ENCODE measurements around the gene EYS. TPM values are rescaled to one million over a fixed set of nuclear protein-coding genes. Genes with fewer than 3 reads are reported as not detected.
"Not testable (repeated sequence)": the region's sequence is repeated elsewhere in the genome, so short reads cannot be mapped to it uniquely, and the experiment has no call there.

EYS gene
- total RNA-seq, 5 donors from 2014 or later (not counting 1 experiment from before 2014, with no cell fraction given), result not detected

DNA sequence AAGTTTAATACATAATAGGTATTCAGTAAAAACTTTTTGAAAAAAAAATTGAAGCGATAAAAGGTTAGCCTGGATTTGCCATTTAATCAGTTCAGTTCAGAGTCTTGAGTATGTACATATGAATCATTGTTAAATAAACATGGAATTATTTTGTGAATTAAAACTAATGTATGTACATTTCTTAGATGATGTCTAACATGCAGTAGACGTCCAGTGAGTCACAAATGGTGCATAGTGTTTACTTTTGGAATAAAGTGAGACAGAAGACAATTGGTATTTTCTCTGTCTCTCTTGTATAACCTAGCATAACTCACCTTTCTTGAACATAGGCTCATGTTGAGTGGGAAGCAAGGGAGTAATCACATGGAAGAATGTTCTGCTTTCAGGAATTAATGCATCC lies 83.5 kb downstream of the EYS start:
- no peak for DNase-seq
- H3K27ac ChIP-seq (ENCODE audit: low read length), result no peak overlapping the region
- Mint-ChIP-seq H3K4me3 (no peak overlapping the region), H3K4me1 (no peaks in the 10 kb centered on the region), H3K9me3 (peaks cover 7 to 21% (median 13%) of the 10 kb centered on the region in 3 donors), H3K27ac (no peak overlapping the region), H3K27me3 (no peaks in the 10 kb centered on the region), H3K36me3 (no peaks in the 10 kb centered on the region)
- CTCF ChIA-PET, result no interaction called here
- no peak for ATAC-seq (replicated peaks in 1 of 4)
- POLR2A ChIA-PET, result no interaction called here
- WGBS (ENCODE audit: insufficient coverage), result no CpG with 5 or more reads among the region's 2 CpGs
- no peaks in the 10 kb centered on the region for H3K9me3 ChIP-seq
- H3K4me3 ChIP-seq (ENCODE audit: control insufficient read depth in 1 of 2, extremely low read depth in 1 of 2, low read length in 1 of 2), result no peak overlapping the region
- H3K36me3 ChIP-seq (ENCODE audit: control insufficient read depth in 2 of 2, extremely low read depth in 1 of 2, insufficient read depth in 1 of 2, low read length in 1 of 2), result no peaks in the 10 kb centered on the region
- no peaks in the 10 kb centered on the region for H3K4me1 ChIP-seq (ENCODE audit: control insufficient read depth in 1 of 2, extremely low read depth in 1 of 2, insufficient read depth in 2 of 2, low read length in 2 of 2)
- no peaks in the 10 kb centered on the region for H3K27me3 ChIP-seq (replicated peaks in 1 of 2; ENCODE audit: control insufficient read depth in 2 of 2, extremely low read depth in 1 of 2, insufficient read depth in 2 of 2, low read length in 1 of 2)

DNA sequence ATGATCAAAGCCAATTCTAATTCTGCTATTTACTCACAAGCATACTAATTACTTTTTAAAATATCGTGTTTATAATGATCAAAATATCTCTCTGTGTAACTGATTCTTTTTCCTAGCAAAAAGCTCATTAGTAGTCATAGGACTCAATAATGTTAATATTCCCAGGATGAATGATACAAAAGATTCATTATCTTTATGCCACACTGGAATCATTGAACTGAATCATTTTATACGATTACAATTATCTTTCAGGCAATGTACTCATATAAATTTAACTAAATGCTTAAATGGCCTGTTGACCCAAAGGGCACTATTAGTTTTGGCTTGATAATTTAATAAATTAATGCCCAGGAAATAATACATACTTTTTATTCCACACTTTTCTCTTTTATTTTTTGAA lies 96.3 kb downstream of the EYS start:
- H3K27ac ChIP-seq (ENCODE audit: low read length), result no peak overlapping the region
- CTCF ChIA-PET, result no interaction called here

DNA sequence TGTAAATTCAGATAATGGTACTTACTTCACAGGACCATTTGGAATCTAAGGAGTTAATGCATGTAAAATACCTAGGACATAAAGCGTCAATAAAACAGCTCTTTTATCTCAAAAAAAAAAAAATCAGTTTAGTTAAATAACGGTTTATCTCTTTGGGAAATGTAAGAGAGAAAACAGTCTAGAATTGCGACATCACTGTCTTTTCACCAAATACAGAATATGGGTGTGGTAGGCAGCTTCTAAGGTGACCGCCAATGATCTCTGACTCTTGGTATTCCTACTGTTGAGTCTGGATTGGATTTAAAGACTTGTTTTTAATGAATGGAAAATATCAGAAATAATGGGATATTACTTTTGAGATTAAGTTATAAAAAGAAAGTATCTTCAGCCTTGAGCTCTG lies 111.5 kb downstream of the EYS start:
- Histone ChIP-seq H3K27me3 (replicated peaks in 1 of 2; ENCODE audit: control insufficient read depth in 2 of 2, extremely low read depth in 1 of 2, insufficient read depth in 2 of 2, low read length in 1 of 2) (no peaks in the 10 kb centered on the region), H3K4me3 (ENCODE audit: control insufficient read depth in 1 of 2, extremely low read depth in 1 of 2, low read length in 1 of 2) (no peak overlapping the region), H3K27ac (ENCODE audit: low read length) (no peak overlapping the region), H3K4me1 (ENCODE audit: control insufficient read depth in 1 of 2, extremely low read depth in 1 of 2, insufficient read depth in 2 of 2, low read length in 2 of 2) (no peaks in the 10 kb centered on the region), H3K36me3 (ENCODE audit: control insufficient read depth in 2 of 2, extremely low read depth in 1 of 2, insufficient read depth in 1 of 2, low read length in 1 of 2) (no peaks in the 10 kb centered on the region), H3K9me3 (no peaks in the 10 kb centered on the region)
- H3K36me3 Mint-ChIP-seq, result no peaks in the 10 kb centered on the region
- H3K9me3 Mint-ChIP-seq, result peaks cover 3 to 33% (median 5%) of the 10 kb centered on the region in 3 donors
- no peaks in the 10 kb centered on the region for H3K4me1 Mint-ChIP-seq
- ChIA-PET POLR2A (no interaction called here), CTCF (no interaction called here)
- no CpG with 5 or more reads among the region's 4 CpGs for WGBS (ENCODE audit: insufficient coverage)
- no peak overlapping the region for H3K27ac Mint-ChIP-seq
- H3K4me3 Mint-ChIP-seq, result no peak overlapping the region
- ATAC-seq (replicated peaks in 1 of 4) (no peak), DNase-seq (no peak)
- H3K27me3 Mint-ChIP-seq, result no peaks in the 10 kb centered on the region

More for the DNA sequence above, 96.3 kb downstream of the EYS start:
- Mint-ChIP-seq H3K9me3 (no peaks in the 10 kb centered on the region), H3K36me3 (no peaks in the 10 kb centered on the region), H3K27ac (no peak overlapping the region), H3K27me3 (no peaks in the 10 kb centered on the region), H3K4me1 (no peaks in the 10 kb centered on the region), H3K4me3 (no peak overlapping the region)
- no peaks in the 10 kb centered on the region for H3K27me3 ChIP-seq (replicated peaks in 1 of 2; ENCODE audit: control insufficient read depth in 2 of 2, extremely low read depth in 1 of 2, insufficient read depth in 2 of 2, low read length in 1 of 2)
- DNase-seq (no peak), ATAC-seq (replicated peaks in 1 of 4) (no peak)
- no peak overlapping the region for H3K4me3 ChIP-seq (ENCODE audit: control insufficient read depth in 1 of 2, extremely low read depth in 1 of 2, low read length in 1 of 2)
- H3K4me1 ChIP-seq (ENCODE audit: control insufficient read depth in 1 of 2, extremely low read depth in 1 of 2, insufficient read depth in 2 of 2, low read length in 2 of 2), result no peaks in the 10 kb centered on the region
- POLR2A ChIA-PET, result no interaction called here
- WGBS (ENCODE audit: insufficient coverage), result no CpG with 5 or more reads among the region's 2 CpGs
- H3K9me3 ChIP-seq, result no peaks in the 10 kb centered on the region
- H3K36me3 ChIP-seq (ENCODE audit: control insufficient read depth in 2 of 2, extremely low read depth in 1 of 2, insufficient read depth in 1 of 2, low read length in 1 of 2), result no peaks in the 10 kb centered on the region

GRCh38 chr6:65570340-65570739 lies 136.7 kb downstream of the EYS start:
- WGBS (ENCODE audit: insufficient coverage), result no CpG with 5 or more reads among the region's 1 CpG
- Histone ChIP-seq H3K36me3 (ENCODE audit: control insufficient read depth in 2 of 2, extremely low read depth in 1 of 2, insufficient read depth in 1 of 2, low read length in 1 of 2) (no peaks in the 10 kb centered on the region), H3K4me1 (ENCODE audit: control insufficient read depth in 1 of 2, extremely low read depth in 1 of 2, insufficient read depth in 2 of 2, low read length in 2 of 2) (no peaks in the 10 kb centered on the region), H3K27me3 (replicated peaks in 1 of 2; ENCODE audit: control insufficient read depth in 2 of 2, extremely low read depth in 1 of 2, insufficient read depth in 2 of 2, low read length in 1 of 2) (no peaks in the 10 kb centered on the region), H3K9me3 (no peaks in the 10 kb centered on the region), H3K27ac (ENCODE audit: low read length) (no peak overlapping the region), H3K4me3 (ENCODE audit: control insufficient read depth in 1 of 2, extremely low read depth in 1 of 2, low read length in 1 of 2) (no peak overlapping the region)
- ChIA-PET CTCF (no interaction called here), POLR2A (no interaction called here)
- no peaks in the 10 kb centered on the region for H3K4me1 Mint-ChIP-seq
- no peak overlapping the region for H3K4me3 Mint-ChIP-seq
- DNase-seq (no peak), ATAC-seq (replicated peaks in 1 of 4) (no peak)
- H3K27me3 Mint-ChIP-seq, result no peaks in the 10 kb centered on the region
- H3K36me3 Mint-ChIP-seq, result no peaks in the 10 kb centered on the region
- peaks cover 6 to 19% (median 17%) of the 10 kb centered on the region in 3 donors for H3K9me3 Mint-ChIP-seq
- H3K27ac Mint-ChIP-seq, result no peak overlapping the region

GRCh38 chr6:65569505-65569904 lies 137.5 kb downstream of the EYS start:
- Mint-ChIP-seq H3K9me3 (peaks cover 6 to 20% (median 17%) of the 10 kb centered on the region in 3 donors), H3K27me3 (no peaks in the 10 kb centered on the region), H3K4me3 (no peak overlapping the region), H3K36me3 (no peaks in the 10 kb centered on the region), H3K4me1 (no peaks in the 10 kb centered on the region), H3K27ac (no peak overlapping the region)
- Histone ChIP-seq H3K9me3 (no peaks in the 10 kb centered on the region), H3K4me1 (ENCODE audit: control insufficient read depth in 1 of 2, extremely low read depth in 1 of 2, insufficient read depth in 2 of 2, low read length in 2 of 2) (no peaks in the 10 kb centered on the region), H3K27me3 (replicated peaks in 1 of 2; ENCODE audit: control insufficient read depth in 2 of 2, extremely low read depth in 1 of 2, insufficient read depth in 2 of 2, low read length in 1 of 2) (no peaks in the 10 kb centered on the region), H3K27ac (ENCODE audit: low read length) (no peak overlapping the region), H3K36me3 (ENCODE audit: control insufficient read depth in 2 of 2, extremely low read depth in 1 of 2, insufficient read depth in 1 of 2, low read length in 1 of 2) (no peaks in the 10 kb centered on the region), H3K4me3 (ENCODE audit: control insufficient read depth in 1 of 2, extremely low read depth in 1 of 2, low read length in 1 of 2) (no peak overlapping the region)
- 80% methylated on average over 1 of the region's 2 CpGs for WGBS (ENCODE audit: insufficient coverage)
- CTCF ChIA-PET, result no interaction called here
- no peak for ATAC-seq (replicated peaks in 1 of 4)
- no peak for DNase-seq
- POLR2A ChIA-PET, result no interaction called here

GRCh38 chr6:65569056-65569455 lies 138.0 kb downstream of the EYS start:
- H3K4me3 ChIP-seq (ENCODE audit: control insufficient read depth in 1 of 2, extremely low read depth in 1 of 2, low read length in 1 of 2); H3K27me3 Mint-ChIP-seq; POLR2A ChIA-PET; H3K4me1 Mint-ChIP-seq; H3K27me3 ChIP-seq (replicated peaks in 1 of 2; ENCODE audit: control insufficient read depth in 2 of 2, extremely low read depth in 1 of 2, insufficient read depth in 2 of 2, low read length in 1 of 2); H3K4me3 Mint-ChIP-seq; H3K9me3 ChIP-seq; H3K4me1 ChIP-seq (ENCODE audit: control insufficient read depth in 1 of 2, extremely low read depth in 1 of 2, insufficient read depth in 2 of 2, low read length in 2 of 2); H3K27ac ChIP-seq (ENCODE audit: low read length); ATAC-seq (replicated peaks in 1 of 4); CTCF ChIA-PET; H3K36me3 ChIP-seq (ENCODE audit: control insufficient read depth in 2 of 2, extremely low read depth in 1 of 2, insufficient read depth in 1 of 2, low read length in 1 of 2); H3K27ac Mint-ChIP-seq; H3K36me3 Mint-ChIP-seq; DNase-seq: not testable (repeated sequence)
- 78% methylated on average over 7 of the region's 7 CpGs for WGBS (ENCODE audit: insufficient coverage)
- peaks cover 4 to 20% (median 17%) of the 10 kb centered on the region in 3 donors for H3K9me3 Mint-ChIP-seq

- Histone ChIP-seq H3K9me3 (no peaks in the 10 kb centered on the region), H3K27me3 (replicated peaks in 1 of 2; ENCODE audit: control insufficient read depth in 2 of 2, extremely low read depth in 1 of 2, insufficient read depth in 2 of 2, low read length in 1 of 2) (no peaks in the 10 kb centered on the region), H3K36me3 (ENCODE audit: control insufficient read depth in 2 of 2, extremely low read depth in 1 of 2, insufficient read depth in 1 of 2, low read length in 1 of 2) (no peaks in the 10 kb centered on the region), H3K4me3 (ENCODE audit: control insufficient read depth in 1 of 2, extremely low read depth in 1 of 2, low read length in 1 of 2) (no peak overlapping the region), H3K27ac (ENCODE audit: low read length) (no peak overlapping the region), H3K4me1 (ENCODE audit: control insufficient read depth in 1 of 2, extremely low read depth in 1 of 2, insufficient read depth in 2 of 2, low read length in 2 of 2) (no peaks in the 10 kb centered on the region)
- H3K36me3 Mint-ChIP-seq, result no peaks in the 10 kb centered on the region
- ChIA-PET POLR2A (interaction anchor here in 1 of 2 donors (0.7 kb wide), 1 partner anchor 183 kb away, joined by 3 read pairs; no protein-coding TSS in a partner anchor), CTCF (no interaction called here)
- no peaks in the 10 kb centered on the region for H3K4me1 Mint-ChIP-seq
- WGBS (ENCODE audit: insufficient coverage), result 70% methylated on average over 2 of the region's 3 CpGs
- no peak overlapping the region for H3K4me3 Mint-ChIP-seq
- H3K9me3 Mint-ChIP-seq, result peaks cover 0 to 20% (median 13%) of the 10 kb centered on the region in 3 donors
- no peak for DNase-seq
- no peak for ATAC-seq (replicated peaks in 1 of 4)
- H3K27me3 Mint-ChIP-seq, result no peaks in the 10 kb centered on the region
- no peak overlapping the region for H3K27ac Mint-ChIP-seq
These were observed 140.9 kb downstream of the EYS start for GRCh38 chr6:65566117-65566516.
